Superior temporal gyrus (tissue), 1 donor: ENCODE measurements around the gene POLDIP2.

Experiments
- DNase-seq: peaks from one replicate; pipeline ENCODE4 v3.0.0-alpha.2; 2016; ENCODE audit errors: extremely low spot score

POLDIP2 gene

DNA sequence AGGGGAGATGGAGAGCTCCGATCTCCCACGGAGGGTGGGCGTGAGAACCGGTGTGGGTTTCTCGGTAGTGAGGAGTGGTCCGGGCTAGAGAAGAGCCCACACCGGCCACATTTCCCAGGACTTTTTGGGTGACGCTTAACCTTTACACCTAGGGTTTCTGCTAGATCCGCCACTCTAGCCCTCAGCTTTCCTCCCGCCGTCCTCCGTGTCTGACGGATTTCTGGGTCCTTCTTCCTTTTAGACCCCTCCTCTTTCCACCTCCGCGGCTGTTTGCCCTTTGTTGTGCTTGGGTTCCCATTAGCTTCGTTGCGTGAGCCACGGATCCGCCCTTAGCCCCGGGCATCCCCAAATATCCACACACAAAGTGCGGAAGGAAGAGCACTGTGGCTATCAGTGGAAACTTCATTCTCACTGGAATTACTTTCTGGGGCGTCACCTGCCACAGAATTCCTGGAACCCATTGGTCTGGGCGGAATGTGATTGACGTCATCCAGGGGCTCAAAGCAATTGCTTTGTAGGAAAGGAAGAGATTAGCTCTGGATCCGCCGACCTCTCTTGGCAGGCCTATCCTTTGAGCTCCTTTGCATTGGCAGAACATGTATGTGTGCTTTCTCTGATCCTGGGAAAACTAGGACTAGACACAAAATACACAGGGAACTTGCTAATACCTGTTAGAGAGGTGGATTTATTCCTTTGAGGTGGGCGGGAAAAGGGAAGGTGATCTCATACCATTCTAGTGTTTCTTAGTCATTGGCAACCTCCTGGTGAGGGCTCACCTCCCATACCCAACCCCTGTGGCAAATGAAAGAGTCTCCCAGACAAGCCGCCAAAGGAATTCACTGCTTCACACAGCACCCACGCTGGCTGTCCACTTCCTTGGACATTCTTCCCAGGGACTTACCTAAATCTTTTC lies 21.1 kb downstream of the POLDIP2 start:
- peak; percentile 27 for DNase-seq

- peak; percentile 100 for DNase-seq
Measured at GRCh38 chr17:28335201-28335958, 21.9 kb downstream of the POLDIP2 start, which contains the start of the genes IFT20 and TNFAIP1. Gene IFT20 (minus strand): TSS chr17:28335472. CDS start chr17:28331985, 3,487 bp downstream. Gene TNFAIP1 (plus strand): TSS chr17:28335761. CDS start chr17:28339522, 3,761 bp downstream.

DNA sequence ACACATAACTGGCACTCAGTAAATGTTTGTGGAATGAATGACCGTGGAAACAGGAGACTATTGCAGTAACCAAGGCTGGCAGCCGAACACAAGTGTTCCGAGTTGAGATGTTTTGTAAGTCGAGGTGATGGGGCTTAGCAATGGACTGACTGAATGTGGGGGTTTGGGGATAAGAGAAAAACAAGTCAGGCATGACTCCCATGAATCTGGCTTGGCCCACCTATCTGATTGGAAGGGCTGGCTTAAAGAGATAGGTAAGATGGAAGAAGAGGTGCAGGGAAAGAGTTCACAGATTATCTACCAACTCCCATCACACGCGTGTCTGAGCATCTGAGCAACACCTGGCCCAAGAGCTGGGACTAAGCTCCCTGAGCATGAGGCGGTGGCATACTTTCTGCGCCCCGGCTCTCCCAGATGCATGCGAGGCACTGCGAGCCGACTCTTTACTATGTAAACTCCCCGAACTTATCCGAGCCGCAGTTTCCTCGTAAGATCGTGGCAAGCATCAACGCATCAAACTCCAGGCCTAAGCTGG lies 22.6 kb downstream of the POLDIP2 start:
- no peak for DNase-seq

- no peak for DNase-seq
Measured at GRCh38 chr17:28334171-28334570, 23.2 kb downstream of the POLDIP2 start.

DNA sequence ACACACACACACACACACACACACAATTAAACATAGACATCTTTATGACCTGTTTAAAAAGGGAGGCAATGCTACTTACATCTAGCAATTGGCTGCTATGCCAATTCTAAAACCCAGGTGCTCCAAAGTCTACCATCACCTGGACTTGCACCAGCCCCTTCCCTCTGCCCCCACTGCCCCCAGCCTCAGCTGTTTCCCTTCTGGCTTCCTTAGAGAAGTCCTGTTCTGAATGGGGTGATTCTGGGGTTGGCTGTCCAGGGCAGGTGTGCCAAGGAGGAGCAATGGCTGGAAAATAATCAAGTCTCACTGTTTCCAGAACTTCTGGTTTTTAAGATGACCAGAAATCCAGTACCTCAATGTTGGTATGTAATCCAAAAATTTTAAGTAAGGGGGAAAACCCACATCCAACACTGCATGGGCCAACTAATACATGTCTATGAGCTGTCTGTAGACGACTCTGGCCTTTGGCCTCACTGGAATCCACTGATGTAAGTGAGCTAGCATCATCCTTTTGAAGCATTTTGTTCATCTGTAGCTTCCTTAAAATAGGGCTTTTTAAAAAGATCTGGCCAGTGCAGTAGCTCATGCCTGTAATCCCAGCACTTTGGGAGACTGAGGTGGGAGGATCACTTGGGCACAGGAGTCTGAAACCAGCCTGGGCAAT lies 24.1 kb downstream of the POLDIP2 start:
- no peak for DNase-seq

- no peak for DNase-seq
Measured at GRCh38 chr17:28331891-28332420, 25.4 kb downstream of the POLDIP2 start.

GRCh38 chr17:28330671-28331070 lies 26.7 kb downstream of the POLDIP2 start:
- no peak for DNase-seq

- no peak for DNase-seq
Measured at GRCh38 chr17:28328325-28328724, 29.0 kb downstream of the POLDIP2 start.

DNA sequence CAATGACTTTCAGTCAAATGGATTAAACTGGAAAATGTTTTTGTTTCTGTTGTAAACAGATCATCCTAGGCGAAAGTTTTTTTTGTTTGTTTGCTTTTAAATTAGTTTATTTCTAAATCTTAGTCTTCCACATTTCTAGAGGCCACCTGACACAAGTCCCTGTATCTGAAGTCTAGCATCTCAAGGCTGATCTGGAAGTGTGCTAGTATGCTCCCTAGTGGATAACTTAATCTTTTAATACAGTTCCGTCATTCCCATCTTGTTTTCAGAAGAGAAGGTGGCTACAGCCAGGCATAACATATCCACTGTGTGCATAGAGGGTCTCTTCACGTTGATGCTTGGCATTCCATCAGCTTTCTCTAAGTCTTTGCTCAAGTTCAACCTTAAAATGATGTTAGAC lies 29.6 kb downstream of the POLDIP2 start:
- DNase-seq = no peak

GRCh38 chr17:28327031-28327607 lies 30.2 kb downstream of the POLDIP2 start:
- DNase-seq = no peak

- no peak for DNase-seq
Measured at GRCh38 chr17:28326114-28326513, 31.2 kb downstream of the POLDIP2 start.

DNA sequence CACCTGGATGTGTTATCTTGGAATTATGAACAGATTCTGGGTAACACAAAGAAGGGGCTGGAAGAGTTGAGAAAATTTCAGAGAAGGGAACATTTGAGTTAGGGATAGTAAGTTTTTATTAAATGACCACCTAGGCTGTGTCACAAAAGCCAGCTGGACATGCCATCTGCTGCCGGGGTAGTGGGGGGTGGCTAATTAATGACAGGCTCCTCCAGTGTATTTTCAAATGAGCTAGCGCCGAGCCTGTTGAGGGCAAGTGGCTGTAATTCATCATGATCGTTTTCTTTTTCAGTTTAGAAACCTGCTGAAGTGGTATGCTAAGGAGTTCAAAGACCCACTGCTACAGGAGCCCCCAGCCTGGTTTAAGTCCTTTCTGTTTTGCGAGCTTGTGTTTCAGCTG lies 32.1 kb downstream of the POLDIP2 start:
- no peak for DNase-seq

DNA sequence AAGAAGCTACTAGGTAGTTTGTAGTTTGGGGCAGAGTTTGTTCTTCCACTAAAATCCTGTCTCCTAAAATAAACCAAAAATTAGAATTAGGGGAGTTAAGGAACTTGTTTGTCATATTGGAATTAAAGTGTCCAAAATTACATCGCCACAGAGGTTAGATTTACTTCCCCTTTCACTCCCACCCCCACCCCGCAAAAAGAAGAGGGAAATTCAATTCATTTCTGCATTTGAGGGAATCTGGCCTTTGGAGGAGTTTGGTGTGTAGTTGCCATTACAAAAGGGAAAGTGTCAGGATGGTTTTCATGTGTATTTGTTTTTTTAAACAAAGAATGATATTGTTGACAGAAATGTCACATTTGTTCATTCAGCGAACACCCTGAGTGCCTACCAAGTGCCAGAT lies 32.5 kb downstream of the POLDIP2 start:
- no peak for DNase-seq

GRCh38 chr17:28324267-28324745 lies 33.0 kb downstream of the POLDIP2 start:
- no peak for DNase-seq

- no peak for DNase-seq
Measured at GRCh38 chr17:28320215-28321061, 36.9 kb downstream of the POLDIP2 start.

DNA sequence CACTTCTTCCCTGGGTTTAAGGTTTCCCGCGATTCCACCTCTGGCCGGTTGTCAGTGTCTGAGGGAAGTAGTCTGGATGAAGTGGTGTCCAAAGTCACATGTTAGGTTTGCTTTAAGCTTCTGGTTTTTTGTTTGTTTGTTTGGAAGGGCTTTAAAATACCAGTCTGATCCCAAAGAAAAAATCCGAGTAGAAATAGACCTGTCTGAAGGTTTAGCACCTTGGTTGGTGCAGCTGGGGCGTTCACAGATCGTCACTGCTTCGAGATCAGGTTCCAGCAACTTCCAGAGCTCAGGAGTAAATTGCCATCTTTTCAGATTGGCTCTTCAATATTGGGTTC lies 37.8 kb downstream of the POLDIP2 start:
- no peak for DNase-seq

GRCh38 chr17:28318759-28319597 lies 38.3 kb downstream of the POLDIP2 start, which contains the start of gene TMEM97:
Gene TMEM97 (plus strand): TSS chr17:28319200. CDS start chr17:28319240, 40 bp downstream.
- peak; percentile 99 for DNase-seq

- no peak for DNase-seq
Measured at GRCh38 chr17:28317966-28318758, 39.2 kb downstream of the POLDIP2 start.
